Inferior parietal cortex (tissue), 1 donor: ENCODE data around the gene CSTA.

ENCODE experiments used
- DNase-seq: peaks from one replicate; pipeline ENCODE4 v3.0.0-alpha.2; 2016; ENCODE audit errors: extremely low spot score

Gene CSTA, protein sequence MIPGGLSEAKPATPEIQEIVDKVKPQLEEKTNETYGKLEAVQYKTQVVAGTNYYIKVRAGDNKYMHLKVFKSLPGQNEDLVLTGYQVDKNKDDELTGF

DNA sequence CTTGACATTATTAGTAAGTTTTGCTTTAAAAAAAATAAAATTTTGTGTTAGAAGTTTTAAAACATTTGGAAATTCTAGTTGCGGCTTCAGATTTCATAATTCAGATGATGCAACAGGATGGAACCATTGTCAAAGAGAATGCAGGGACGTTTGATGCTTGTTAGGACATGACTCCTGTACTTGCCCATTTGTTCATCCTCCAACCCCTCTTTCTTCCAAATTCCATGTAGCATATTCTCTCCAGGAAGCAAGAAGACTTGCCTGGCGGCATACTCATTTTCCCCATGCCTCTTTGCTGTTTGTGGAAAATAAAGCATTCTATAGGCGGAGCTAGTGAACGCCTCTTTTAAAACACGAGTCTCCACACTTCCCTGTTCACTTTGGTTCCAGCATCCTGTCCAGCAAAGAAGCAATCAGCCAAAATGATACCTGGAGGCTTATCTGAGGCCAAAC is at the start of gene CSTA:
Gene CSTA, plus strand, starts transcription at position 378 of the 453 bp plus-strand sequence. Its CDS starts 45 bp downstream, at position 423.
- no peak for DNase-seq

DNA sequence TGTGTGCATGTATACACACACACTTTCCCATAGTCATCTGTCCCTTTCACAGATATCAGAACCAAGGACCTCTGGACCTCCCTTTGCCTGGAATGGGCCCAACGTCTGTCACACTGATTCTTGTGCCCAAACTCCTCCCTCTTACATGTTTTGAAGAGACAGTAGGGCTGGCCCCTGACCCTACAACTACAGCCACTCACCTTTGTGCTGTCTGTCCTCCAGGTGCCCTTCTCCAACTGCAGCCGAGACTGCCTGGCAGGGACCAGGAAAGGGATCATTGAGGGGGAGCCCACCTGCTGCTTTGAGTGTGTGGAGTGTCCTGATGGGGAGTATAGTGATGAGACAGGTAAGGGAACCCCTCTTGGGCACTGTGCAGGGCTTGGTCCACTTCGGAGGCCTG is 43.2 kb upstream of the CSTA start:
- DNase-seq: no peak

DNA sequence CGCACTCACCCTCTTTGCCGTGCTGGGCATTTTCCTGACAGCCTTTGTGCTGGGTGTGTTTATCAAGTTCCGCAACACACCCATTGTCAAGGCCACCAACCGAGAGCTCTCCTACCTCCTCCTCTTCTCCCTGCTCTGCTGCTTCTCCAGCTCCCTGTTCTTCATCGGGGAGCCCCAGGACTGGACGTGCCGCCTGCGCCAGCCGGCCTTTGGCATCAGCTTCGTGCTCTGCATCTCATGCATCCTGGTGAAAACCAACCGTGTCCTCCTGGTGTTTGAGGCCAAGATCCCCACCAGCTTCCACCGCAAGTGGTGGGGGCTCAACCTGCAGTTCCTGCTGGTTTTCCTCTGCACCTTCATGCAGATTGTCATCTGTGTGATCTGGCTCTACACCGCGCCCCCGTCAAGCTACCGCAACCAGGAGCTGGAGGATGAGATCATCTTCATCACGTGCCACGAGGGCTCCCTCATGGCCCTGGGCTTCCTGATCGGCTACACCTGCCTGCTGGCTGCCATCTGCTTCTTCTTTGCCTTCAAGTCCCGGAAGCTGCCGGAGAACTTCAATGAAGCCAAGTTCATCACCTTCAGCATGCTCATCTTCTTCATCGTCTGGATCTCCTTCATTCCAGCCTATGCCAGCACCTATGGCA is 41.1 kb upstream of the CSTA start:
- DNase-seq: no peak

DNA sequence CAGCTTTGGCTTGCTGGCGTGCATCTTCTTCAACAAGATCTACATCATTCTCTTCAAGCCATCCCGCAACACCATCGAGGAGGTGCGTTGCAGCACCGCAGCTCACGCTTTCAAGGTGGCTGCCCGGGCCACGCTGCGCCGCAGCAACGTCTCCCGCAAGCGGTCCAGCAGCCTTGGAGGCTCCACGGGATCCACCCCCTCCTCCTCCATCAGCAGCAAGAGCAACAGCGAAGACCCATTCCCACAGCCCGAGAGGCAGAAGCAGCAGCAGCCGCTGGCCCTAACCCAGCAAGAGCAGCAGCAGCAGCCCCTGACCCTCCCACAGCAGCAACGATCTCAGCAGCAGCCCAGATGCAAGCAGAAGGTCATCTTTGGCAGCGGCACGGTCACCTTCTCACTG is 40.6 kb upstream of the CSTA start:
- DNase-seq: no peak

DNA sequence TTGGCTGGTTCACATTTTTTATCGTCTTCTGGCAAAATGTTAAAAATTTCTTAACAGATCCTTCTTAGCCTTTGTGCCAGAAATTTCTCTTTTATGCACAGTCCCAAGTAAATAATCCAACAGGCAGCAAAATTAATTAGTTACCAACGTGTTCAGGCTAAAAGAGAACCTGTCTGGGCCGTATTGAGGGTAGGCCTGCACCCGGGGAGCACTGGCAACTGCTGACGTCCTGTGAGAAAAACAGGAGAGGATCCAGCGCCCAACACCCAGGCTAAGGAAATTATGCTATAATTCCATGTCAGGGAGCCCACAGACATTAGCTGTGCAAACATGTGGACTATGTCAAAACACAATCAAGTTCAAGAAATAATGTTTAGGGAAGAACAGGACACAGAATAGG is 30.7 kb upstream of the CSTA start:
- no peak for DNase-seq

DNA sequence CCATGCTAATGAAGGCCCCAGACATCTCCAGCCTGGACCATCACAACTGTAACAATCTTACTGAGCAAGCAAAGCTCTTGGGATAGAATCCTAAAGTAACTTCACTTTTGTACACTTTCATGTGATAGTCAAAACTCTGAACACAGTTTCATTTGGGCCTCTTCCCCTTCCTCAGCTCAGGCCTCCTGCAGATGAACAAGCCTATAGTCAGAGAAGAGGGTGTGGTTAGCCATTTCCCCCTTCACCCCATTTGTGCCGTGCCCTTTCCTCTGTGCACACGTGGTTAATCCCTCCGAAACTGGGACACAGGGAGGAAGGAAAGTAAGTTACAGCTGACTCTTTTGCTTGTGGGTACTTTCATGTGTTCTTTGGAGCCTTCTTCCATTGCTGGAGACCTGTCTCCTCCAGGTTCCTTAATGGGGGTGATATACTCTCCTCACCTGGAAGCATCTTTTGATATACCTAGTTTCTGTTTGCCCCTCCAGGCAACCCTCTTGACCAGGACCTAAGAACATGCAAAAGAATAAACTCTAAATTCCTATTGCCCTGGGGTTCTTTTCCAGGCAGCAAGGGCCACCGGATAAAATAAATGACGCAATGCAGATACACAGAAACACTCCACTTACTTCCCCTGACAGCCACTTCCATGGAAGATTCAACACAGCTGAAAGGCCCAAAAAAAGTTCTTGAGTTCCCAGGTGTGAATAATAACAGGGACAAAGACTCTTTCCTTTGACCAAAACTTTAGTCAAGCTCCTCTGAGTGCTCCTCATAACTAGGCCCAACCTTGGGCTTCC is 29.6 kb upstream of the CSTA start:
- no peak for DNase-seq

DNA sequence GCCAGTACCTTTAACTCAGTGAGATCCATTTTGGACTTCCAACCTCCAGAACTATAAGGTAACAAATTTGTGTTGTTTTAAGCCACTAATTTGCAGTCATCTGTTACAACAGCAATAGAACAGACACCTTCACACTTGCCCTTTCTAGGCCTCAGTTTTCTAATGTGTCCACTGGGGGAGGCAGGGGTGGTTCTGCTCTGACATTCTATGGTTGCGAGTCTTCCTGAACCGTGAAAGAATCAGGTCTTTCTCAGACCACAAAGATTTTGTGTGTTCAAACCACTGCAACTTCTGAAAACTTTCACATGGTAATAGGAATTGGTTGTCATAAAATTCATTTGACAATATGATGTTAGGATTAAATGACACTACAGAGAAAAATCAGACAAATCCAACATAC is 26.8 kb upstream of the CSTA start:
- no peak for DNase-seq

DNA sequence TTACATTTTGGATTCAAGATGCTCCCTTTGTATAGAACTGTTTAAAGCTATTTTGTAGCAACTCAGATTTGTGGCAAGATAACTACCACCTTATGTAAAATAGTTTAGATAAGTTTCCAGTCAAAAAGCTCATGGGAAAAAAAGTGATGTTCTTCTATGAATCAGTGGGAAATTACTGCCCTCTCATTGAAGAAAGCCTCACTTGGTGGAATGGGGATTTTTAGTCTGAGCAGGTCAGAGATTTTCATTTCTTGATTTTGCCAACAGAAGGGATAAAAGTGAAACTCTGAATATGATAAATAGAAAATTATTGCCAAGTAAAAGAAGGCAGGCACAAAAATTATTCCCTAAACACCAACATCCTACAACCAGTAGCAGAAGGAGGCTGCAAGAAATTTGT is 25.8 kb upstream of the CSTA start:
- no peak for DNase-seq

DNA sequence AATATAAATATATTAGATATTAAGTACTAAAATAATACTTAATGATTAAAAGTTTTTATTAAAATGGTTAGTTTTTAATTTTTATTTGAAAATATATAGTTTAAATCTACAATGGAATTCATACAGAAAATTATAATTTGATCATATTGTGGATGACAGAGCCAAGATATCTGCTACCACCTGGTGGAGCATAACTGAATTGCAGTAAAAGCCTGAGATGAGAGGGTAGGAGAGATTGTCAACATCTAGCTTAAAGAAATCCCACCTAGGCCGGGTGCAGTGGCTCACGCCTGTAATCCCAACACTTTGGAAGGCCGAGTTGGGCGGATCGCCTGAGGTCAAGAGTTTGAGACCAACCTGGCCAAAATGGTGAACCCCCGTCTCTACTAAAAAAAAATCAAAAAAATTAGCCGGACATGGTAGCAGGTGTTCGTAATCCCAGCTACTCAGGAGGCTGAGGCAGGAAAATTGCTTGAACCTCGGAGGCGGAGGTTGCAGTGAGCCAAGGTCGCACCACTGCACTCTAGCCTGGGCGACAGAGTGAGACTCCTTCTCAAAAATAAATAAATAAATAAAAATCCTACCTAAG is 25.1 kb upstream of the CSTA start:
- no peak for DNase-seq

DNA sequence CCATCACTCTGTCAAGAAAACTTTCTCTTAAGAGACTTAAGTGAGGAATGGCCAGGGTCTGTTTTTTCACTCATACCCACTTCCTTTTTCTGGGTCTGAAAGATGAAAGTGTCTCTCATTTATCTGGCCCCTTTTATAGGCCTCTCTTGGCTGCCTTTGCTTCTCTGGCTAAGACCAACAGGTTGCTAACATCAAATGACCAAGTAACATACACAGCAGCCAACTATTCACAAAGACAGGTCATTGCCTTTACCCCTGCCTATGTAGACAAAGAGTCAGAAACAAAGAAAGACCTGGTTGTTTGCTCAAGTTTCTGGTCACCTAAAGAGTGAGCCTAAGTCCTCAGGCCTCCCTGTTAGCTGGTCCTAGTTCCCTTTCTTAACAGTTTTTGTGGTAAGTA is 24.0 kb upstream of the CSTA start:
- DNase-seq: no peak

DNA sequence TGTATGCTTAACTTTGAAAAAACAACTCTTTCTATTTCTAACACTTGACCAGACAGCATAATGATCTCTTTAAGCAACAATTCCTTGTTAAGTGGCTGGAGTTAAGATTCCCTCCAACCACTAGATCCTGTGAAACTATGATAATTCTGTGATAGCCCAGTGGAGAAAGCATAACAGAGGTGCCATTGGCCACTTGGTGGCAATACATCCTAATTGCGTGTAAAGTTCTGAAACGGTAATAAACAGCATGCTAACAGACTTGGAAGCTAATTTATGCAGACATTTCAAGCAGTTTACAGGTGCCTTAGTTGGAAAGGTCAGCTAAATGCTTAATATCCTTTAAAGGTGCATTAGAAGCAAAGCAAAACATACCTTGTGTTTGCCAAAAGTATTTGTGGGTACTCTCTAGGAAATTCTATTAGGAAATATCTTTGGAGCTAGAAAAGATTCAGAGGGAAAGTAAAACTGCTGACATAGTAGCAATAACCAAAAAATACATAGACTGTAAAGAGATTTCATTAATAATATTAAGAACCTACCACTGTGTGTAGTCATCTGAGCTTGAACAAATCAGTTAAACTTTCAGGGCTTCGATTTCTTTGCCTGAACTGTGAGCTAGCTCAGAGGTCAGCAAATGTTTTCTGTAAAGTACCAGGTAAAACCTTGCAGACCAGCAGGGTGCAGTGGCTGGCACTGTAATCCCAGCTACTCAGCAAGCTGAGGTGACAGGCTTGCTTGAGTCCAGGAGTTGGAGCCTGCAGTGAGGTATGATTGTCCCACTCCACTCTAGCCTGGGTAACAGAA is 19.0 kb upstream of the CSTA start:
- no peak for DNase-seq

DNA sequence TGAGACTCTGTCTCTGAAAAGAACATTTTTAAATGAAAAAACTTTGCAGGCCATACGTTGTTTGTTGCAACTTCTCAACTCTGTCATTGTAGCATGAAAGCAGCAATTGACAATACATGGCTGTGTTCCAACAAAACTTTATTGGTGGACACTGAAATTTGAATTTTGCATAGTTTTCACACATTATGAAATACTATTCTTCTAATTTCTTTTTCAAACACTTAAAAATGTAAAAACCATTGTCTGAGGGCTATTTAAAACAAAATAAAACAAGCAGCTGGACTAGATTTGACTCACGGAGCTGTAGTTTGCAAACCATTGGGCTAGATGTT is 18.5 kb upstream of the CSTA start:
- DNase-seq: no peak

DNA sequence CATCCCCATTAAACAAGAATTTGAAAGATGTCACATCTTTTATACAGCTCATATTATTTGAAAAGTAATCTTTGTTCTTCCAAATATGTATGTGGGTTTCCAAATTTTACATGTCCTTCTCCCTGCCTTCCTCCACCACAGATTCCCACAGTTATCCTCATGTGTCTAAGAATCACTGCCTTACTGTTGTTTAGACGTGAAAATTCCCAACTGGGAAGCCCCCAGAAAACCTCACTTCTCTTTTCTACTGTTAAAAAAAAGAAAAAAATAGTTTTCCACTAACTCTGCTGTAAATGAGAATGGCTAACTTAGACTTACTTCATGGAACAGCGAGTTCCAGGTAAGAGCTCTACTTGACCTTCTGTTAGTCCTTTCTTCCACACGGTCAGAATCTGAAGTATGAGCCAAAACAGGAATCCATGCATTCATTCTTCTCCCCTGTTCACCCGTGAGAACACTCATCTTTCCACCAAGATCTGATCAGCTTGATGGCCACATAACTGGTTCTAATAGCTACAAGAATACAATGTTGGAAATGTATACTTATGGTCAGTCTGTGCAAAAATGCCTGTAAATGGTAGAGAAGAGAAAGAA is 17.9 kb upstream of the CSTA start:
- DNase-seq: no peak

DNA sequence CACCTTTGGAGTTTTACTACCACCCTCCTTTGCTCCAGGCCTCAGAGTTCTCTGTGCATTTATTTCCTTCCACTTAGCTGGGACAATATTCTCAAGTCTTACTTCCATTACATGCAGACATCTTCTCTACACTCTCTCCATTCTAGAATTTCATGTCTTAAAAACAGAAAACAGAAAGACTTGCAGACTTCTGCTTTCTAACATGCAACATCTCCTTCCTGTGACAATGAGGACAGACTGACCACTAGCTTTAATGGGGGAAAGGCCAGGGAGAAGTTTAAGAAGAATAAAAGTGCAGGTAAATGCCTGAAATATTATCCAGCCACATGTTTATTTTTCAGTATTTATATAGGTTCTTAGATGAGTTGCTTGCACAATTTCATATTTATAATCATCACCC is 17.1 kb upstream of the CSTA start:
- DNase-seq: no peak

DNA sequence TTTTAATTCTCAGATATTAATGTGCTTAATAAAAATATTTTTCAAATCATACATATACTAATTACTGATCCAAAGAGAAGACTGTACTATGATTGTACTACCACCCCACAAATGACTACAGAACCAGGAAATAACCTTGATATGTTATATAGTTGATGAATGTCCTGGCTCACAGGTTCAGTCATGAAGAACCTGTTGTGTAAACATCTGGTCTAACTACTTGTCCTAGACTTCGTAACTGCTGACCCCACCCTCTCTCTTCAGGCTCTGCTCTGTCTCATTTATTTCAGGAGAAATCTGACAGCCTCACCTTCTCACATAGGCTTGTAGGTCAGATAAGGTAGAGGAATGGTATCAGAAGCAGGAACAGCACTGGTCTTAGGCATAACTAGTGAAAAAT is 14.7 kb upstream of the CSTA start:
- no peak for DNase-seq

DNA sequence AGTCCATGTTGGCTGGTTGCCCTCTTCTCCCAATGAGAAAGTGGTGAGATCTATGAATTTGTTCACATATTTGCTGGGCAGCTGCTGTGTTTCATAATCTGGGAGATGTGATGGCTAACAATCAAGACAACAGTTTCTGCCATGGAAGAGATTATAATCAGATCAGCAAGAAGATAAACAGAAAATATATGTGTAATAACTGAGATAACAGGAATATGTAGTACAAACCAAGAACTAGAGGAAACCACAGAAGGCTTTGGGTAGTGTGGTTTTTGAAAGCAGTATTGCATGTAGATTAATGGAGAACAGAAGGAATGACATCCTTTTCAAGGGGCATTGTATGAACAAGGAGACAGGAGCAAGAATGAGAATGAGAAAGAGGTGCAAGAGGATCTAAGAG is 12.2 kb upstream of the CSTA start:
- DNase-seq: no peak

DNA sequence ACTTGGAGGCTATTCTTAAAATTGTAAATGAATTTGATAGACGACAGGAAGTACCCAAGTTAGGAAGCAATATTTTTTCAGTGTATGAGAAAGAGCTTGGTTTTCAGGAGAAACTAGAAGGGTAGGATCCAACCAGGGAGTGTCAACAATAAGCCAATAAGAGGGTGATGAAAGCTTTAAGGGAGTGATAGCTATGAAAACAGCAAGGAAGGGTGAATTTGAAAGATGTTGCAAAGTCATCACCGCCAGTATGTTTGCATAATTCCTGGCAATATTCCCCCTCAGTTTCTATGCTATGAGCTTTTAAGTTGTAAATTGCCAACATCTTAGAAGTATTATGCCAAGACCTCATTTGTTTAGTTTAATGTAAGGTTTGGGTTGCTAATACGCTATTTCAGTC is 11.8 kb upstream of the CSTA start:
- DNase-seq: no peak

DNA sequence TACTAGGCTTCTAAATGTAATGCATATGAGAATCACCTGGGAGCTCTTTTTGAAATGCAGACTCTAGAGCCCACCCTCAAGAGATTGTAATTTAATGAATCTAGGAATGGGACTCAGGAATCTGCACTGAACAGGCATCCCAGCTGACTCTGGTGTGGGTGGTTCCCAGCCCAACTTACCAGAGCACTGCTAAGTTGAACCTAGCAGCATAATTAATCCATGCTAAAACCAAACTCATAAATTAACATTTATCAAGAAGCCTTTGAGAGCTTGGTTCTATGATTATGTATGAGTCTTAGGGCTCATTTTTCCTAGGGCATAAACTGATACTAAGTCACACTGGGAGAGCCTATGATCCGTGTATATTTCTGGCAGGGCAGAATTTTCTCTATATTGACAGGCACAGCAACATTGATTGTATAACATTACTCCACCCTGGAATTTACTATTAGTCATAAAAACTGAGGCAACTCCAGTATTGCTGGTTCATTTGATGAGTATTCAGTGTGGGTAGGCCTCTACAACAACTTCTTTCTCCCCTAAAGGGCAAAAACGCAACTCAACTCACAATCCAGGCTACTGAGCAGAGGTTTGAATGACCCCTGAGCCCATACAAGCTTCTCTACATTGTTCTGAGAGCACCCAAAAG is 10.7 kb upstream of the CSTA start:
- DNase-seq: no peak

DNA sequence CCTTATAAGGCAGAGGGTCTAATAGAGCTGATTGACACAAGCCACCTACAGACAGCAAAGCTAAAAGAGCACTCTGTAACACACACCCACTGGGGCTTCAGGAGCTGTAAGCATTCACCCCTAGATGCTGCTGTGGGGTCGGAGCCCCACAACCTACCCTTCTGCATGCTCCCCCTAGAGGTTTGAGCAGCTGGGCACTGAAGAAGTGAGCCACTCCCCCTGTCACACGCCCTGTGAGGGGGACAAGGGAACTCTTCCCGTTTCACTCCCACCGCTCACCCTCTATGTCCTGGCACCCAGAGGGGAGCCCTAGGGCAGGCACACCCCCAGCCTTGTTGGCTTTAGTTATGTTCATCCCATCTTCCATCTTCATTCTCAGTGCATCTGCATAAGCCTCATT is 9.4 kb upstream of the CSTA start:
- no peak for DNase-seq

DNA sequence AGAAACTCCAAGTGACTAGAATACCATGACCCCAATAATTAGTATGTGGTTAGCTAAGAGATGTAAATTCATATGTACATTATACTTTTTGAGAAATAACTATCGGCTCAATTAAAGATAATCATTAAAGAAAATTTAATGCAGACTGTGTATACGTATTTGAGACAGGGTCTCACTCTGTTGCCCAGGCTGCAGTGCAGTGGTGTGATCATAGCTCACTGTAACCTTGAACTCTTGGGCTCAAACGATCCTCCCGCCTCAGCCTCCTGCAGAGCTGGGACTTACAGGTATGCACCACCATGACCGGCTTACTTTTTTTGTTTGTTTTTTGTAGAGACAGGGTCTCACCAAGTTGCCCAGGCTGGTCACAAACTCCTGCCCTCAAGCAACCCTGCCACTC is 8.7 kb upstream of the CSTA start:
- no peak for DNase-seq

DNA sequence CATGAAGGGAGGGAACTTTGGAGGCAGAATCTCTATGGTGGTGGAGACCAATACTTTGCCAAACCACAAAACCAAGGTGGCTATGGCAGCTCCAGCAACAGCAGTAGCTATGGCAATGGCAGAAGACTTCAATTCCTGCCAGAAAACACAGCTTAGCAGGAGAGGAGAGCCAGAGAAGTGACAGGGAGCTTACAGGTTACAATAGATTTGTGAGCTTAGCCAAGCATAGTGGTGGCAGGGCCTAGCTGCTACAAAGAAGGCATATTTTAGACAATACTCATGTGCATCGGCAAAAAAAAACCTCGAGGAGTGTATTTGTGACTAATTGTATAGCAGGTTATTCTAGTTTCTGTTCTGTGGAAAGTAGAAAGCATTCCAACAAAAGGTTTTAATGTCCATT is 6.4 kb upstream of the CSTA start:
- DNase-seq: no peak
